OCI-LY3 (cell line): Measurements from ENCODE around the gene PFN1.

Experiments used
- CTCF ChIP-seq: fragments of 200-600, 300-600 bp; sonication (generic); IDR thresholded peaks from 2 replicates; pipeline ENCODE4 v1.5.1; 2014; ENCODE audit warnings: antibody characterized with exemption, low read length, low read depth
- EZH2phosphoT487 ChIP-seq: fragments of 200-600 bp; shearing (Covaris generic); IDR thresholded peaks from 2 replicates; pipeline ENCODE4 v1.6.1; 2018; ENCODE audit warnings: antibody characterized with exemption, mixed run types, low read depth

- TF ChIP-seq EZH2phosphoT487 (no peak), CTCF (no peak)
Observed at GRCh38 chr17:4941319-4941610, 7.1 kb downstream of the PFN1 start.
